GM21723 (cell line): Measurements from ENCODE around the gene NMT2.
A peak's percentile ranks its signal among the peaks of the same experiment; 100 is the strongest.

Experiments used
- ATAC-seq: cut with Tn5 transposase; IDR thresholded peaks from one replicate; pipeline ENCODE4 v1.9.1; 2021; ENCODE audit warnings: mild to moderate bottlenecking, moderate library complexity; ENCODE audit not compliant: unreplicated experiment

NMT2 gene

DNA sequence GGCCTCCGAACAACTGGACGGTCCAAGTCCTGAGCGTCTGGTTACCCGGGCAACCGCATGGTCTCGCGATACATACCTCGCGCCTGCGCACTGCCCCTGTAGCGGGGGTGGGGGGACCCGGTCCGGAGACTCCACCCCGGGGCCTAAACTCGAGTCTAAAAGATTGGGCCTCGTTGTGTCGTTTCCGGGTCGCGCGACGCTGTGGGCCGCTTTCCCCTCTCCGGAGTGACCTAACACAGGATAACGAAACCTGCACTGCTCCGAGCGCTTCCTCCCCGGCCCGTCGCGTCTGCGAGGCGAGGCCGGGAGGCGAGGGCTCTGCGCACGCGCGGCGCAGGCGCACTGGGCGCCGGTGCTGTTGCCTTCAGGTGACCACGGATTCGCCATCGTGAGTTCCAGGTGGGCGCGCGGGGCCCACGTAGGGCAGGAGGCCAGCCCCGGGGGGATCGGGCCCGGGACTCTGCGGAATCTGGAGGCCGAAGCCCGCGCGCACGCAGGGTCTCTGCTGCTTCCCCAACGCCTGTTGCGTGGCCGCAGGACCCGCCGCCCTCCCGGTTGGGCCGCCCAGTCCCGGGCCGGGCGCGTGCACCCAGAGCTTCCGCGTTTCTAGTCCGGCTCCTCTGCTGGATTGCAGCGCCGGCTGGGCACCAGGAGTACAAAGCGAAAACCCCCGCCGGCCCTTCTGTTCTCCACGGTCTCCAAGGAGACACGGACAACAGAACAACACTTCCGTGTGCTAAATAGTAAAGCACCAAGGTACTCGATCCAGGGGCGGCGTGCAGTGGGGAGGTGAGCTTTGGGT, 71.3 kb downstream of the NMT2 start, which contains the start of gene RPP38:
RPP38 (plus strand) TSS at position 345 of the 802 bp plus-strand sequence. CDS start 5,960 bp downstream, outside the sequence.
- peak; percentile 82 for ATAC-seq

DNA sequence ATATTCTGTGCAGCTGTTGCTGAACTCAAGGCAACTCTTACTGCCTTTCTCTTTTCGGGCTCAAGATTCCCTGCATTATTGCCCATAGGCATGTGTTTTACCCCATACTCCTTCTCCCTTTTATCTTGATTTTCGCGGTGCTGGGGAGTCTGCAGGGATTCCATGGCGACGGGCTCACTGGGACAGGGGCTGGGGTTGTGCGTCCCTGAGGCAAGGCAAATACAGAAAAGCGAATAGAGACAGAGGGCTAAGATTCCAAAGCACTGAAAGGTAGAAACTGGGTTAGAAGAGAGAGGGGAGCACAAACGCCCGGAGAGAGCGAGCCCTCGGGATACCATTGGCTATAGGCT, 71.9 kb downstream of the NMT2 start:
- peak; percentile 26 for ATAC-seq

DNA sequence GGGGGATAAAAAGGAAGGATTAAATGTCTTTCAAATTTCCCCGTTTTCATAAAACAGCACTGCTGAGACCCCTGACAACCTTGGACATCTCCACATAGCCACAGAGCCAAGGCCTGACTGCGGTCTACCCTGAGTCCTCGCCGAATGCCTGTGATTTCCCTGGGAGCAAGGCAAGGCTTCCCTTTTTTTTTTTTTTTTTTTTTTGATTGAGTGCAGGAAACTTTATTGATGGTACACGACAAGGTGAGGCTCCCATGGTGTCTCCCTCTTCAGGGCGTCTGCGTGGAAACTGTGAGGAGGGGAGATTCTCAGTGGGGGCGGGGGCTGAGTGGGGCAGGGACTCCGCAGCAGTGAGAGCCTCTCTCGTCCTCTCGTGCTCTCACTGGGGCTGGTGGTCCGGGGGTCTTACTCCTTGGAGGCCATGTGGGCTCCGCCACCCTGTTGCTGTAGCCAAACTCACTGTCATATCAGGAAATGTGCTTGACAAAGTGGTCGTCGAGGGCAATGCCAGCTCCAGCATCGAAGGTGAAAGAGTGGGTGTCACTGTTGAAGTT, 75.6 kb downstream of the NMT2 start:
- no peak for ATAC-seq

DNA sequence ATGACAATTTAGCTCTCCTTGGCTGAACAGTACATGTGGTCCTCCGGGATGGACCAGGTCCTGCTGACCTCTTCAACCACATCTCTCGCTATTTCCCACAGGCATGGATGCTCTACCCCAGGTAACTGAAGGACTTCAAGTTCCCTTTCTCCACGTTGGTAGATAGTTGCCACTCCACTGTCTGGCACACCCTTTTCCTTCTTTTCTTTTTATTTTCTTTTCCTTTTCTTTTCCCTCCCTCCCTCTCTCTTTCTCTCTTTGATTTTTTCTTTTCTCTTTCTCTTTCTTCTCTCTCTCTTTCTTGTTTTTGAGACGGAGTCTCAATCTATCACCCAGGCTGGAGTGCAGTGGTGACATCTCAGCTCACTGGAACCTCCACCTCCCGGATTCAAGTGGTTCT, 77.1 kb downstream of the NMT2 start:
- ATAC-seq, result no peak

DNA sequence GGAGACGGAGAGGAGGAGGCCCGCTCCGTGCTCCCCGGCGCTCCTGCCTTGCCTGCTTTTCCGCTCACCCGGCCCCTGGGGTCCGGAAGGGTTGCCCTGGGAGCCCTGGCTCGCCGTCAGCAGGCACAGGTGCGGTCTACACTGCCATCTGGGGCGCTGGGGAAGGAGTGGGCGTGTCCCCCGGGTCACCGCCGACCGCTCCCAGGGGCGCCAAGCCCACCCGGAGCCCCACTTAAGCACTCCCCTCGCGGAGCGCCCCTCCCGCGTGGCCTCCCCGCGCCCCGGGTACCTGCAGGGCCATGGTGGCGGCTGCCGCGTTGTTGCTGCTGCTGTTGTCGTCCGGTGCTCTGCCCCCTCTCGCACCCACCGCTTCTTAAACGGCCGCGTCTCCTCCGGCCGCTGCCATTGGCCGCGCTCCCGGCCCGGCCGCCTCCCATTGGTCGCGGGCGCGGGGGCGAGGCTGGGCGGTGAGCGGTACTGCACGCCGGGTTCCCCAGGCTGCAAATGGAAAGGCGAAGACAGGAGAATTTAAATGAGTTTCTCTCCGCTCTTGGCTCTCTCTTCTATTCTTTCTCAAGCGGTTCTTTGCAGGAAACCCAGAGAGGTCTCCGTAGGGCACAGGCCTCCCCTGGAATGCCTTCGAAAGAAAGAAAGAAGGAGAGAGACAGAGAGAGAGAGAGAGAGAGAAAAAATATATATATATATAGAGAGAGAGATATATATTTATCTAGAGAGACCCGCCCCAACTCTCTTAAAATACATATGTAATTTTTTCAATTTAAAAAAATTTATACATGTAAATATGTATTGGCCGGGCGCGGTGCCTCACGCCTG, 79.8 kb downstream of the NMT2 start, which contains the start of gene ACBD7:
ACBD7 (minus strand) TSS at position 349 of the 834 bp plus-strand sequence; CDS start at position 301, 48 bp downstream.
- ATAC-seq, result peak; percentile 99

DNA sequence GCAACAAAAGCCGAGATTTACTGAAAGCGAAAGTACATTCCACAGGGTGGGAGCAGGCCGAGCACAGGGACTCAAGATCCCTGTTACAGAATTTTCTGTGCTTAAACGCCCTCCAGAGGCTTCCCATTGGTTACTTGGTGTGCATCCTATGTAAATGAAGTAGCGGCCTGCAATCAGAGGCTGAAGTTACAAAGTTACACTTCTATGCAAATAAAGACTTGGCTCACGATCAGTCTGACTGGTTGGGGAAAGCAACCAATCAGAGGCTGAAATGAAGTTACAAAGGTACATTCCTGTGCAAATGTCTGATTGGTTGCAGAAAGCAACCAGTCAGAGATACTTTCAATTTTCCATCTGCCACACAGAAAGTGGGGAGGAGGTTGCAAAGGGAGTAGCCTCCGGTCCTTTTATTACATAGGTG, 84.0 kb downstream of the NMT2 start:
- no peak for ATAC-seq

DNA sequence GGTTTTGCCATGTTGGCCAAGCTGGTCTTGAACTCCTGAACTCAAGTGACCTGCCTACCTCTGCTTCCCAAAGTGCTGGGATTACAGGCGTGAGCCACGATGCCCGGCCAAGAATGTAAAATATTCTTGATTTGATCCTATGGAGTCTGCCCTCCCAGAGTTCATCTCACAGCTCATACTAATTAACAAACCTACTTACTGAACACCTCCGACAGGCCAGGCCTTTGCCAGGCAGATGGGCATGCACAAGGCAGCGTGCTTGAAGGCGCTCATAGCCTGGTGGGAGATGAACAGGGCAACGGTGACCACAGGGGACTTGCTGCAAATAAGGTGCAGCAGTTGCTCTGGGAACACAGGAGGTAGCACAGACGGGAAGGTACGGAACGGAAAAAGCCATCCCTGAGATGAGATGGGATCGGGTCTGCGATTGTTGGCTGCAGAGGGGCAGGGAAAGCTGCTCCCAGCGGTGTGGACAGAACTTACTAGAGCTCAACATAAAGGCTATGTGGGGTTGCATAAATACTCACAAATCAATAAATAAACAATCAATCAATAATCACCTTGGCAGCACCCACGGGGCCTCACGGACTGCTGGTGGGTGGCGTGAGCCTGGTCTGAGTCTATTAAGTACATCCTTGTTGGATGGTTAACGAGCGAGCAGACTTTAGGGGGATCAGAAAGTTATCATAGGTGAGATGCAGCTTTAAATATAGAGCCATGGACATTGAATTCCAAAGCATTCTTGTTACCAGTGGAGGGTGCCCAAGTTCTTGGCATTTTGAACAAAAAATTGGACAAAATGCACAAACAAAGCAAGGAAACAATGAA, 84.6 kb downstream of the NMT2 start:
- ATAC-seq, result no peak

DNA sequence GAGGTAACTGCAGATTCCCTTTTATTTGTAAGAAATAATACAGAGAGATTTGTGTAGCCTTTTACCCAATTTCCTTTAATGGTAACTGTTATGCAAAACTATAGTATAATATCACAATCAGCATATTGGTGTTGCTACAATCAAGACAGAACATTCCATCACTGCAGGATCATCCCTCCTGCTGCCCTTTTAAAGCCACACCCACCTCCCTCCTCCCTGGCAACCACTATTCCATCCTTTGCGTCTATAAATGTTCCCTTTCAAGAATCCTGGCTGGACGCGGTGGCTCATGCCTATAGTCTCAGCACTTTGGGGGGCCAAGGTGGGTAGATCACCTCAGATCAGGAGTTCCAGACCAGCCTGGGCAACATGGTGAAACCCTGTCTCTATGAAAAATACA, 93.1 kb downstream of the NMT2 start:
- no peak for ATAC-seq

DNA sequence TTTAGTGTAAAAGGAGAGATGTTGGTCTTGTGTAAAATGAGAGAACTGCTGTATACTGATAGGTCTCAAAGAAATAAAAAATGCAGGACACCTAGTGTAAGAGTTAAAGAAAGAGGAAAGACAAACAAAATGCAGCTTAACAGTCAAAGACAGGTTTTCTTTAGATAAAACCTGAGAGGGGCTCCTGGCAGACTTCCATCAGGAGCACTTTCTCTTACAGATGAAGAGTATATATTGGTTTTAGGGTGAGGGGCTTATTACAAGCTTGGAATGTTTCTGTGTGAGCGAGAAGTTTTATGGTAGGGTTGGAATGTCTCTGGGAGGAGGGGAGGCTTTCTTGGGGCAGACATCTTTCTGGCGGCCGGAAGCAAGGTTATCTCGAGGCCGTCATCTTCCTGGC, 96.1 kb downstream of the NMT2 start:
- ATAC-seq, result no peak

DNA sequence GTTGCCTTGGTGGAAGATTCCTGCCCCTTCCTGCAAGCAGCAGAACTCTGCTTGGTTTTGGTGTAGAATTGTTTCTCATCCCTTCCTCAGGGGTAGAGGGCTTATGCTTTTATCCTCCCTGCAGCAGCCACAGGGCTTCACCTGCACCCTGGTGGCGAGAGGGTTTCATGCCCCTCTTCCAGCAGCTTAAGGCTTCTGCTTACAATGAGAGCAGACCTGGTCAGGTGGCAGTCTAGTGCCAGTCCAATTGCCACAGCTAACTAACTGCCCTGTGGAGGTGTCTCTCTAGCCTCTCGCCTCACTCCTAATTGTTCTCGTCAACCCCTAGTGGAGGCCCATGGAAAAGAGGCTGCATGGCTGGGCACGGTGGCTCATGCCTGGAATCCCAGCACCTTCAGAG, 99.3 kb downstream of the NMT2 start:
- no peak for ATAC-seq

DNA sequence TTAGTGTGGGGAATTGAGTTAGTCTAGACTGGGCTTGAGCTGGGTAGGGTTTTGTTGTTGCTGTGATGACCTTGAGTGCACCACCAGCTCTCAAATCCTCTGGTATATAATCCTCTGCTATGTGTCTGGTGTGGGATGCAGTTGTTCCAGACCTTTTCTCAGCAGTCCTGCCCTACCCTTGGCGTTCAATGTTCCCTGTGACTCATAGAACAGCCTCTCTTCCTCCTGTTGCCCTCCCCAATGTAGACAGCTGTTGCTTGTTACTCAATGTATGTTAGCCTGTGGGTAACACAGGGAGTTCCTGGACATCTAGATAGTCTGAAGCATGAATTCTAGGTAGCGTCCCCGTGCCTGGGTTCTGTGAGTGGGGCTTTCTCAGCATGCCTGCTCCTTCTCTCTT, 99.7 kb downstream of the NMT2 start:
- ATAC-seq, result no peak

DNA sequence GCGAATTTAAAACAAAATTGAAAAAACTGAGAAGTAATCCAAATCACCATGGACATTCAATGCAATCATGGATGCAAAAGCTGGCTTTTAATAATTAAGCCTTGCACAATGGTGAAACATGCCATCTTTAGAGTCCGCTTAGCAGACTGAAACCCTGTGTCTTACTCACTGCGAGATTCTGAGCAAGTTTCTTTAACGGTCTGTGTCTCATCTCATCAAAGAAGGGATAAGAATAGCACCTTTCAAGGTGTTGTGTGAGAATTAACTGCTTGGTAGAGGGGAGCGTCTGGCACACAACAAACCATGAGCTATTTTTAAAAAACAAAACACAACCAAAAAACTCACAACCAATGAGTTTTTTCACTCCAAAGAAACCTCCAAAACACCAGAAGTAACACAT, 101.3 kb downstream of the NMT2 start:
- ATAC-seq, result no peak

DNA sequence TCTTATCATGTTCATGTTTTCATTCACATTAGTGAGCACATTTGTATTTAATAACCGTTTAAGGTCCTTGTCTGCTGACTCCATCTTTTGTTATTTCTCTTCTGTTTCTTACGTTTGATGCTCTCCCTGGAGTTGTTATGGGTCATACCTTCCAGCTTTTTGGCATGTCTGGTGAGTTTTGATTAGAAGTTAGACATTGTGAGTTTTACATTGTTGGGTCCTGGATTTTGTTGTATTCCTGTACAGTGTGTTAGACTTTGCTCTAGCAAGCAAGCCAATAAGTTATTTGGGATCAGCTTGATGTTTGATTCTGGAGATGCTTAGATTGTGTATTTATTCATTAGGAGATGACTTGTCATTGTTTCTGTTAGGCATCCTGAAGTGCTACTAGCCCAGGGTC, 107.9 kb downstream of the NMT2 start:
- no peak for ATAC-seq

DNA sequence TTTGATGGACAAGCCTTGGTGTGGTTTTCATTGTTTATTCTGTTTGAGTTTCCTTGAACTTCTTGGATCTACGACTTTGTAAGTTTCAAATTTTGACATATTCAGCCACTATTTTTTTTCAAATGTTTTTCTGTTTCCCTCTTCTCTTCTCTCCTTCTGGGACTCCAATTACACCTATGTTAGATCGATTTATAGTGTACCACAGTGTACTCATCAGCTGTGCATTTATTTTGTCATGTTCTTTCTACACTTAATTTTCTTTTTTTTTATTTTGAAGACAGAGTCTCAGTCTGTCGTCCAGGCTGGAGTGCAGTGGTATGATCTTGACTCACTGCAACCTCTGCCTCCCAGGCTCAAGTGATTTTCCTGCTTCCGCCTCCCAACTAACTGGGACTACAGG, 108.6 kb downstream of the NMT2 start:
- ATAC-seq, result no peak

DNA sequence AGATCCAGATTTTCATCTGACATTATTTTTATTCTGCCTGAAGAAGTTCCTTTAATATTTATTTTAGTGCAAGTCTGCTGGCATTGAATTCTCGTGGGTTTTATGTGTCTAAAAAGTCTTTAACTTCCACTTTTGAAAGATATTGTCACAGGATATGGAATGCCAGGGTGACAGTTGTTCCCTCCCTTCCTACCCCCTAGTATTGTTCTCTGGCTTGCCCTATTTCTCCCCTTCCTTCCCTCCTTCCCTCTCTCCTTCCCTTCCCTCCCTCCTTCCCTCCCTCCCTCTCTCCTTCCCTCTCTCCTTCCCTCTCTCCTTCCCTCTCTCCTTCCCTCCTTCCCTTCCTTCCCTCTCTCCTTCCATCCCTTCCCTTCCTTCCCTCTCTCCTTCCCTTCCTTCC, 109.8 kb downstream of the NMT2 start:
- no peak for ATAC-seq
